ENCODE results near the gene ITSN1.

DNA sequence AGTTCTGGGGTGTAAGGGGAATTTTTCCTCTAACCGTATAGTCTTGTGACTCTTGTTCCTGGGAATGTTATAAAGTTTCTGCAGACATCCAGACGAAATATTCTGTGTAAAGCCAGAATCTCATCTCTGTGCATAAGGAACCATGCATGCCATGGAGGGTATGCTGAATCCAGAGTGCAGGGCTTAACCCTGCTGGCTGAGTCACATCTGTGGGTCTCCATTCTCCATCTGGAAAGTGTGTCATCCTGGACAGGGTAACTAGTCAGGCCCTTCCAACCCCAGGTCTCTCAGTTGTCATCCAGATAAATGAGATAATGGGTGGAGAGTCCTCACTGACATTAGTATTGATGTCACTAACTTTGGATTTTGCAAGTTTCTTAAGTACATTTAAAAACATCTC, 224.5 kb downstream of the ITSN1 start:
- TF ChIP-seq, protein P1, sequence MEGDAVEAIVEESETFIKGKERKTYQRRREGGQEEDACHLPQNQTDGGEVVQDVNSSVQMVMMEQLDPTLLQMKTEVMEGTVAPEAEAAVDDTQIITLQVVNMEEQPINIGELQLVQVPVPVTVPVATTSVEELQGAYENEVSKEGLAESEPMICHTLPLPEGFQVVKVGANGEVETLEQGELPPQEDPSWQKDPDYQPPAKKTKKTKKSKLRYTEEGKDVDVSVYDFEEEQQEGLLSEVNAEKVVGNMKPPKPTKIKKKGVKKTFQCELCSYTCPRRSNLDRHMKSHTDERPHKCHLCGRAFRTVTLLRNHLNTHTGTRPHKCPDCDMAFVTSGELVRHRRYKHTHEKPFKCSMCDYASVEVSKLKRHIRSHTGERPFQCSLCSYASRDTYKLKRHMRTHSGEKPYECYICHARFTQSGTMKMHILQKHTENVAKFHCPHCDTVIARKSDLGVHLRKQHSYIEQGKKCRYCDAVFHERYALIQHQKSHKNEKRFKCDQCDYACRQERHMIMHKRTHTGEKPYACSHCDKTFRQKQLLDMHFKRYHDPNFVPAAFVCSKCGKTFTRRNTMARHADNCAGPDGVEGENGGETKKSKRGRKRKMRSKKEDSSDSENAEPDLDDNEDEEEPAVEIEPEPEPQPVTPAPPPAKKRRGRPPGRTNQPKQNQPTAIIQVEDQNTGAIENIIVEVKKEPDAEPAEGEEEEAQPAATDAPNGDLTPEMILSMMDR (IDR thresholded peaks at IDR 0.05): no peak
- TF ChIP-seq POLR2AphosphoS5 (IDR thresholded peaks at IDR 0.05): no peak
